H9 (cell line): ENCODE data around the gene ZIC4. TPM values are rescaled to one million over a fixed set of nuclear protein-coding genes. Genes with fewer than 3 reads are reported as not detected.

Experiments used
- DNase-seq: peaks from one replicate; pipeline ENCODE4 v3.0.0-alpha.2; 2017
- H2AFZ ChIP-seq: one replicate; pipeline ENCODE4 v1.6.1; 2013; ENCODE audit warnings: mild to moderate bottlenecking, low read length, control low read depth, moderate library complexity
- H2AK5ac ChIP-seq: 2 replicates; pipeline ENCODE4 v1.6.1; 2013; ENCODE audit warnings: low read length, control low read depth, mixed read lengths; ENCODE audit not compliant: insufficient read length
- H2BK120ac ChIP-seq: one replicate; pipeline ENCODE4 v1.6.1; 2013; ENCODE audit warnings: low read depth, mild to moderate bottlenecking, low read length, control low read depth, inconsistent platforms; ENCODE audit not compliant: poor library complexity, severe bottlenecking
- H2BK12ac ChIP-seq: 2 replicates; pipeline ENCODE4 v1.6.1; 2013; ENCODE audit warnings: low read length, control low read depth, mixed read lengths, low read depth; ENCODE audit not compliant: insufficient read length
- H2BK15ac ChIP-seq: 2 replicates; pipeline ENCODE4 v1.6.1; 2013; ENCODE audit warnings: low read depth, low read length, control low read depth
- H2BK20ac ChIP-seq: one replicate; pipeline ENCODE4 v1.6.1; 2013; ENCODE audit warnings: low read depth, mild to moderate bottlenecking, low read length, control low read depth, inconsistent platforms; ENCODE audit not compliant: poor library complexity, severe bottlenecking
- H2BK5ac ChIP-seq: 2 replicates; pipeline ENCODE4 v1.6.1; 2013; ENCODE audit warnings: low read length, control low read depth, mixed read lengths; ENCODE audit not compliant: insufficient read length
- H3K14ac ChIP-seq: 2 replicates; pipeline ENCODE4 v1.6.1; 2013; ENCODE audit warnings: low read length, control low read depth; ENCODE audit not compliant: insufficient read depth
- H3K18ac ChIP-seq: 2 replicates; pipeline ENCODE4 v1.6.1; 2013; ENCODE audit warnings: low read depth, mild to moderate bottlenecking, mixed read lengths, low read length, control low read depth; ENCODE audit not compliant: insufficient read length
- H3K23ac ChIP-seq: 2 replicates; pipeline ENCODE4 v1.6.1; 2013; ENCODE audit warnings: low read length, control low read depth, mixed read lengths, low read depth; ENCODE audit not compliant: insufficient read length
- H3K23me2 ChIP-seq: 2 replicates; pipeline ENCODE4 v1.6.1; 2013; ENCODE audit warnings: low read depth, mild to moderate bottlenecking, mixed read lengths, low read length, control low read depth; ENCODE audit not compliant: insufficient read length, poor library complexity, severe bottlenecking
- H3K27ac ChIP-seq: 2 replicates; pipeline ENCODE4 v1.5.1; 2013; ENCODE audit warnings: low read length, control low read depth, mixed read lengths, low read depth; ENCODE audit not compliant: insufficient read length
- H3K27me3 ChIP-seq: 2 replicates; pipeline ENCODE4 v1.6.1; 2013; ENCODE audit warnings: low read length, control low read depth, inconsistent platforms; ENCODE audit not compliant: insufficient read depth
- H3K4ac ChIP-seq: 2 replicates; pipeline ENCODE4 v1.6.1; 2013; ENCODE audit warnings: low read depth, mild to moderate bottlenecking, control low read depth, inconsistent platforms, low read length, moderate library complexity
- H3K4me1 ChIP-seq: 2 replicates; pipeline ENCODE4 v1.6.1; 2013; ENCODE audit warnings: low read length, control low read depth, inconsistent platforms; ENCODE audit not compliant: insufficient read depth
- H3K4me2 ChIP-seq: 2 replicates; pipeline ENCODE4 v1.6.1; 2013; ENCODE audit warnings: low read length, control low read depth, mixed read lengths; ENCODE audit not compliant: insufficient read length, insufficient read depth
- H3K56ac ChIP-seq: 2 replicates; pipeline ENCODE4 v1.6.1; 2013; ENCODE audit warnings: low read depth, mild to moderate bottlenecking, mixed read lengths, low read length, control low read depth; ENCODE audit not compliant: insufficient read length
- H3K79me1 ChIP-seq: 2 replicates; pipeline ENCODE4 v1.6.1; 2013; ENCODE audit warnings: low read depth, mild to moderate bottlenecking, moderate library complexity, low read length, control low read depth, inconsistent platforms; ENCODE audit not compliant: insufficient read depth, poor library complexity, severe bottlenecking
- H3K79me2 ChIP-seq: 2 replicates; pipeline ENCODE4 v1.6.1; 2013; ENCODE audit warnings: low read length, control low read depth, inconsistent platforms; ENCODE audit not compliant: insufficient read depth
- H3K9ac ChIP-seq: 2 replicates; pipeline ENCODE4 v1.6.1; 2013; ENCODE audit warnings: low read length, control low read depth, mixed read lengths; ENCODE audit not compliant: insufficient read length; ENCODE audit errors: extremely low read depth
- H3K9me3 ChIP-seq: one replicate; pipeline ENCODE4 v1.6.1; 2013; ENCODE audit warnings: low read depth, low read length, inconsistent platforms; ENCODE audit not compliant: control insufficient read depth
- H3T11ph ChIP-seq: one replicate; pipeline ENCODE4 v1.6.1; 2013; ENCODE audit warnings: mild to moderate bottlenecking, low read length, control low read depth, inconsistent platforms
- H4K20me1 ChIP-seq: one replicate; pipeline ENCODE4 v1.6.1; 2013; ENCODE audit not compliant: control insufficient read depth, insufficient read length, insufficient read depth
- H4K5ac ChIP-seq: 2 replicates; pipeline ENCODE4 v1.6.1; 2013; ENCODE audit warnings: low read depth, mild to moderate bottlenecking, mixed read lengths, low read length, control low read depth; ENCODE audit not compliant: insufficient read length
- H4K8ac ChIP-seq: replicated peaks from 2 replicates; pipeline ENCODE4 v1.6.1; 2013; ENCODE audit warnings: low read length, control low read depth, mixed read lengths, low read depth; ENCODE audit not compliant: insufficient read length
- H4K91ac ChIP-seq: 2 replicates; pipeline ENCODE4 v1.6.1; 2013; ENCODE audit warnings: low read depth, mild to moderate bottlenecking, moderate library complexity, mixed read lengths, low read length, control low read depth; ENCODE audit not compliant: insufficient read length
- H3K27ac Mint-ChIP-seq, 3 experiments: 2 replicates in 2 of 3; 3 replicates in 1 of 3; pipeline ENCODE4 v1.8.0; 2020 to 2021; ENCODE audit warnings: mixed read lengths in 3 of 3, mild to moderate bottlenecking in 1 of 3, moderate library complexity in 1 of 3
- H3K27me3 Mint-ChIP-seq: 2 replicates; pipeline ENCODE4 v1.8.0; 2021; ENCODE audit warnings: low read depth, mild to moderate bottlenecking, moderate library complexity, mixed read lengths
- H3K36me3 Mint-ChIP-seq, 3 experiments: 2 replicates in 2 of 3; 3 replicates in 1 of 3; pipeline ENCODE4 v1.8.0; 2020 to 2021; ENCODE audit warnings: low read depth in 3 of 3, mixed read lengths in 3 of 3; ENCODE audit not compliant: insufficient read depth in 1 of 3
- H3K4me1 Mint-ChIP-seq, 2 experiments: 2 replicates each; pipeline ENCODE4 v1.8.0; 2020; ENCODE audit warnings: mixed read lengths in 2 of 2
- H3K4me3 Mint-ChIP-seq, 2 experiments: 2 replicates in 1 of 2; 3 replicates in 1 of 2; pipeline ENCODE4 v1.8.0; 2020 to 2021; ENCODE audit warnings: mild to moderate bottlenecking in 2 of 2, mixed read lengths in 2 of 2, moderate library complexity in 1 of 2
- H3K9me3 Mint-ChIP-seq, 2 experiments: 2 replicates in 1 of 2; 3 replicates in 1 of 2; pipeline ENCODE4 v1.8.0; 2020; ENCODE audit warnings: mild to moderate bottlenecking in 2 of 2, mixed read lengths in 2 of 2, moderate library complexity in 1 of 2
- CTCF ChIP-seq: fragments of 200-600 bp; sonication (generic); conservative IDR thresholded peaks from 3 replicates; pipeline ENCODE4 v1.8.0; 2021; ENCODE audit warnings: antibody characterized with exemption, mild to moderate bottlenecking
- WGBS: extraction: QIAGEN DNeasy Blood & Tissue Kit; methylation state at CpG from one replicate; pipeline ENCODE4 v1.1.7; 2013; ENCODE audit warnings: missing lambda C conversion rate, low lambda C conversion rate, mixed read lengths; ENCODE audit not compliant: insufficient read length; ENCODE audit errors: extremely low coverage; 5-methylcytosine and 5-hydroxymethylcytosine counted together
- total RNA-seq: library from RNA; stranded (reverse); gene quantifications from 2 replicates; pipeline ENCODE4 v1.2.1, GENCODE V29; 2021

Gene ZIC4
- total RNA-seq, 1 experiment from 2014 or later = not detected

DNA sequence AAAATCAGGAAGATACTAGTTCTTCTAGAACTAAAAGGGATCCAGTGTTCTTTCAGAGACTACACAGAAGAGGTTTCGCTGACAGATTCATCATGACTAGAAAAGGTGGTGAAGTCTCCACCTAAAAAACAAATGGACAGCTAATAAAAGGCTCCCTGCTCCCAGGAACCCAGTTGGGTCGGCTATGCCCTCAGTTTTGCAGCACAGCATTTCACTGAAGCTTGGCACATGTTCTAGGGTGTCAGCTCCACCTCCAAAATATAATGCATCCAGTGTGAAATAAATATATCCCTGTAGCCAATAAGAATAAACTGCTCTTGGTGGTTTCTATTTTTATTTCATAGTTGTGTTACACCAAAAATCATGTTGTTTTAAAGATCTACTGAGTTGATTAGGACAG, 55.0 kb downstream of the ZIC4 start:
- Mint-ChIP-seq H3K27ac (no peak overlapping the region), H3K4me1 (peaks cover 19 to 29% of the 10 kb centered on the region in 2 experiments), H3K9me3 (no peaks in the 10 kb centered on the region; a peak in 1 of 5 replicates), H3K36me3 (no peaks in the 10 kb centered on the region), H3K27me3 (peaks cover 50% of the 10 kb centered on the region), H3K4me3 (no peak overlapping the region)
- no peak overlapping the region for H4K5ac ChIP-seq
- no peak overlapping the region for H3K18ac ChIP-seq
- H4K91ac ChIP-seq = no peak overlapping the region
- H3T11ph ChIP-seq = no peak overlapping the region
- H4K8ac ChIP-seq = no peak overlapping the region
- DNase-seq = no peak
- H3K27ac ChIP-seq = no peak overlapping the region
- H3K27me3 ChIP-seq = peaks cover 15% of the 10 kb centered on the region
- no peaks in the 10 kb centered on the region for H3K79me2 ChIP-seq
- H3K23ac ChIP-seq = no peak overlapping the region
- no peak overlapping the region for H3K56ac ChIP-seq
- H2BK15ac ChIP-seq = no peak overlapping the region
- H4K20me1 ChIP-seq = no peaks in the 10 kb centered on the region
- peaks cover 4% of the 10 kb centered on the region for H3K23me2 ChIP-seq
- no peak overlapping the region for H3K9ac ChIP-seq
- no peak overlapping the region for H2BK120ac ChIP-seq
- no peak overlapping the region for H2BK5ac ChIP-seq
- no peak overlapping the region for H2AFZ ChIP-seq
- no peak overlapping the region for H2BK12ac ChIP-seq
- no peak for TF ChIP-seq CTCF
- H3K4ac ChIP-seq = no peak overlapping the region
- H3K4me2 ChIP-seq = no peak overlapping the region
- no peaks in the 10 kb centered on the region for H3K9me3 ChIP-seq
- no peak overlapping the region for H3K14ac ChIP-seq
- H2BK20ac ChIP-seq = no peak overlapping the region
- no peaks in the 10 kb centered on the region for H3K4me1 ChIP-seq
- no peak overlapping the region for H2AK5ac ChIP-seq
- no peaks in the 10 kb centered on the region for H3K79me1 ChIP-seq
- WGBS = no CpG with 5 or more reads among the region's 2 CpGs
